ENCODE measurements around the gene STARD13.

DNA sequence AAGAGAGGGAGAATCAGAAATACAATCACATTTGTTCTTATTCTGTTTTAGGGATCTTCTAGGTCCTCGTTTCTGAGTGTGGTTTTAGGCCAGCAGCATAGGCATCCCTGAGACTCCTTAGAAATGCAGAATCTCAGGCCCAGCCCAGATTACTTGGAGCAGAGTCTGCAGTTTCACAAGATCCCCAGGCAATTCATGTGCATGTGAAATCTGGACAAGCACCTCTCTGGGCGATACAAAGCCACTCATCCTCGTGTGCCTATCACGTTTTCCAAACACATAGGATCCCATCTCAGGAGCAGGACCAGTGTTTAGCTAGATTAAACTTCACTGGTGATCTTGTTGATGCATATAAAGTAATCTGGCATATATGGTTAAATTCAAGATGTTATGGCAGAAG lies 182.1 kb downstream of the STARD13 start:
- TF ChIP-seq CTCF (IDR thresholded peaks at IDR 0.05; ENCODE audit: low read depth, low read length, missing input control) (no peak), EGR1 (IDR thresholded peaks at IDR 0.05; ENCODE audit: low read depth in 2 of 2) (no peak)

All from liver (tissue), 3 donors.